ENCODE measurements around the gene IGDCC3. TPM values are rescaled to one million over a fixed set of nuclear protein-coding genes. Genes with fewer than 3 reads are reported as not detected.

IGDCC3 gene
- total and polyA plus RNA-seq, 3 donors from 2014 or later: 5.8 to 6.5 (median 6.5) TPM

GRCh38 chr15:65408324-65409035, 30.7 kb upstream of the IGDCC3 start:
- H3K4me1 ChIP-seq: no peaks in the 10 kb centered on the region
- 67 to 71% methylated on average over 7 of the region's 7 CpGs for WGBS, 2 donors
- no peaks in the 10 kb centered on the region for H3K9me3 ChIP-seq
- TF ChIP-seq POLR2A (IDR thresholded peaks at IDR 0.05): no peak
- TF ChIP-seq CTCF (IDR thresholded peaks at IDR 0.05): no peak
- intact Hi-C loops (cut with DNase I; ENCODE audit: low total_unique reads): no loop called here
- H3K4me3 ChIP-seq: no peak overlapping the region
- no peak overlapping the region for H3K27ac ChIP-seq
- no peaks in the 10 kb centered on the region for H3K36me3 ChIP-seq (ENCODE audit: low read depth, missing control alignments)
- H3K27me3 ChIP-seq: no peaks in the 10 kb centered on the region
- no peak for DNase-seq

- Histone ChIP-seq H3K27me3 (no peaks in the 10 kb centered on the region), H3K4me3 (no peak overlapping the region), H3K27ac (no peak overlapping the region), H3K4me1 (peaks cover 4% of the 10 kb centered on the region), H3K36me3 (ENCODE audit: low read depth, missing control alignments) (no peaks in the 10 kb centered on the region), H3K9me3 (no peaks in the 10 kb centered on the region)
- no peak for TF ChIP-seq POLR2A (IDR thresholded peaks at IDR 0.05)
- intact Hi-C loops (cut with DNase I; ENCODE audit: low total_unique reads): no loop called here
- no peak for DNase-seq
- 83 to 89% methylated on average over 10 of the region's 10 CpGs for WGBS, 2 donors
These were observed 28.7 kb upstream of the IGDCC3 start for GRCh38 chr15:65406424-65407000.

- no peaks in the 10 kb centered on the region for H3K9me3 ChIP-seq
- WGBS, 2 donors: 84 to 87% methylated on average over 7 of the region's 7 CpGs
- H3K27ac ChIP-seq: no peak overlapping the region
- no peak for DNase-seq
- H3K4me1 ChIP-seq: peaks cover 10% of the 10 kb centered on the region
- no peaks in the 10 kb centered on the region for H3K36me3 ChIP-seq (ENCODE audit: low read depth, missing control alignments)
- no peak overlapping the region for H3K4me3 ChIP-seq
- TF ChIP-seq CTCF (IDR thresholded peaks at IDR 0.05) (no peak), POLR2A (IDR thresholded peaks at IDR 0.05) (no peak)
- intact Hi-C loops (cut with DNase I; ENCODE audit: low total_unique reads): no loop called here
- no peaks in the 10 kb centered on the region for H3K27me3 ChIP-seq
These were observed 28.1 kb upstream of the IGDCC3 start for GRCh38 chr15:65405791-65406423.

- H3K4me1 ChIP-seq: peaks cover 16% of the 10 kb centered on the region
- H3K36me3 ChIP-seq (ENCODE audit: low read depth, missing control alignments): no peaks in the 10 kb centered on the region
- no peaks in the 10 kb centered on the region for H3K27me3 ChIP-seq
- H3K27ac ChIP-seq: no peak overlapping the region
- intact Hi-C loops (cut with DNase I; ENCODE audit: low total_unique reads): no loop called here
- H3K4me3 ChIP-seq: no peak overlapping the region
- TF ChIP-seq POLR2A (IDR thresholded peaks at IDR 0.05) (no peak), CTCF (IDR thresholded peaks at IDR 0.05) (no peak)
- no peak for DNase-seq
- H3K9me3 ChIP-seq: no peaks in the 10 kb centered on the region
- 82 to 85% methylated on average over 6 of the region's 6 CpGs for WGBS, 2 donors
These were observed 26.5 kb upstream of the IGDCC3 start for GRCh38 chr15:65404186-65404872.

- TF ChIP-seq CTCF (IDR thresholded peaks at IDR 0.05) (no peak), POLR2A (IDR thresholded peaks at IDR 0.05) (no peak)
- intact Hi-C loops (cut with DNase I; ENCODE audit: low total_unique reads): no loop called here
- Histone ChIP-seq H3K4me3 (no peak overlapping the region), H3K4me1 (peaks cover 16% of the 10 kb centered on the region), H3K27ac (no peak overlapping the region), H3K36me3 (ENCODE audit: low read depth, missing control alignments) (no peaks in the 10 kb centered on the region), H3K9me3 (no peaks in the 10 kb centered on the region), H3K27me3 (no peaks in the 10 kb centered on the region)
- WGBS, 2 donors: 69 to 78% methylated on average over 4 of the region's 4 CpGs
- no peak for DNase-seq
These were observed 25.2 kb upstream of the IGDCC3 start for GRCh38 chr15:65402961-65403360.

Data from testis (tissue), 3 donors.